Gastrocnemius medialis (tissue), 4 donors: ENCODE results near the gene VRK3. TPM values are rescaled to one million over a fixed set of nuclear protein-coding genes. Genes with fewer than 3 reads are reported as not detected.

ENCODE experiments used
- ATAC-seq, 2 donors: fragments of 150-250 bp; one replicate each; pipeline ENCODE4 v1.9.1; 2016
- DNase-seq, 2 donors: peaks; one replicate each; pipeline ENCODE4 v3.0.0-alpha.2; 2019
- H3K27ac ChIP-seq, 4 donors: fragments of 200-600 bp; sonication (generic); 1 replicate in 1 of 4; 2 replicates in 3 of 4; pipeline ENCODE4 v1.5.1; 2016 to 2018; ENCODE audit warnings: mild to moderate bottlenecking in 2 of 4, moderate library complexity in 1 of 4
- H3K27me3 ChIP-seq, 3 donors: fragments of 200-600 bp; sonication (generic) in 2 of 3; 1 replicate in 1 of 3; 2 replicates in 2 of 3; pipeline versions ENCODE4 v1.5.1 to v1.6.0; 2016 to 2019; ENCODE audit warnings: mild to moderate bottlenecking in 1 of 3, moderate library complexity in 1 of 3
- H3K36me3 ChIP-seq, 2 donors: fragments of 200-600 bp; sonication (generic) in 1 of 2; one replicate each; pipeline ENCODE4 v1.5.1; 2017 to 2018
- H3K4me1 ChIP-seq, 2 donors: fragments of 200-600 bp; sonication (generic) in 1 of 2; one replicate each; pipeline ENCODE4 v1.5.1; 2016 to 2017; ENCODE audit warnings: mild to moderate bottlenecking in 2 of 2
- H3K4me3 ChIP-seq, 4 donors: fragments of 200-600 bp; sonication (generic) in 3 of 4; 1 replicate in 1 of 4; 2 replicates in 3 of 4; pipeline ENCODE4 v1.5.1; 2016 to 2019; ENCODE audit warnings: mild to moderate bottlenecking in 2 of 4
- H3K9me3 ChIP-seq, 3 donors: fragments of 200-600 bp; sonication (generic) in 2 of 3; 1 replicate in 1 of 3; 2 replicates in 2 of 3; pipeline ENCODE4 v1.5.1; 2016 to 2019
- POLR2A ChIP-seq, 2 donors: fragments of 450-650 bp; IDR thresholded peaks; one replicate each; pipeline ENCODE4 v1.6.1; 2017; ENCODE audit warnings: antibody characterized with exemption in 2 of 2, mild to moderate bottlenecking in 2 of 2, moderate library complexity in 2 of 2
- in situ Hi-C, 4 donors: fragments of 200-750 bp; cut with MboI; loops; one replicate each; pipeline versions ENCODE4 v1.15.0 to v1.8.0; 2017; ENCODE audit warnings: low sequenced_read_pairs in 4 of 4
- intact Hi-C: fragments of 100-400 bp; cut with DNase I; formaldehyde crosslinking; loops from one replicate; pipeline ENCODE4 v1.15.1; 2023; ENCODE audit warnings: low total_unique reads
- total RNA-seq, 4 donors: library from RNA; depleted of rRNA; stranded (reverse); fragments of >200 nt; gene quantifications; one replicate each; pipeline versions ENCODE4 v1.1.0 to v1.2.3, GENCODE V29; 2016
- TF ChIP-seq, protein P1 (sequence below), 5 experiments: fragments of 450-650 bp in 3 of 5; fragments of 200-600 bp in 2 of 5; sonication (generic) in 2 of 5; IDR thresholded peaks in 4 of 5; conservative IDR thresholded peaks in 1 of 5; 1 replicate in 4 of 5; 2 replicates in 1 of 5; pipeline ENCODE4 v1.5.1; 2016 to 2019; ENCODE audit warnings: antibody characterized with exemption in 5 of 5, mild to moderate bottlenecking in 3 of 5, moderate library complexity in 3 of 5

Gene VRK3
- total RNA-seq, 4 donors from 2014 or later = 36.0 to 52.8 (median 39.9) TPM

DNA sequence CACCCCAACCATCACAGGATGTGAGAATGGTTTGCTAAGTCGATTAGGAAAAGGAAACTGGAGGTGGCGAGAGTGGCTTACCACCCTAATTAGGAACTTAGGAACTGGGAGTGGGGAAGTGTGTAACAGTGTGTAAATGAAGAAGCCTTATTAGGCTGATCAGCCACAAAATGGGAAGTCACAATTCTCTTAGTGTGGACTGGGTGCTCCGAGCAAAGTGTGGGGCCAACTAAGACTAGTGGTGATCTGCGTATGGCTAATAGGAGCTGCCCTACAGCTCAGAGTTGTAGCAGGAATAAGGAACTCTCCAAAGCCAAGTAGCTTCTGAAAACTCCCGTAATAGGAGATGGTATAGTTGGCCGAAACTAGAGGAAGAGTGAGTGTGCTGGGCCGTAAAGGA lies 71.8 kb downstream of the VRK3 start:
- TF ChIP-seq POLR2A (IDR thresholded peaks at IDR 0.05) = no peak
- TF ChIP-seq, protein P1, sequence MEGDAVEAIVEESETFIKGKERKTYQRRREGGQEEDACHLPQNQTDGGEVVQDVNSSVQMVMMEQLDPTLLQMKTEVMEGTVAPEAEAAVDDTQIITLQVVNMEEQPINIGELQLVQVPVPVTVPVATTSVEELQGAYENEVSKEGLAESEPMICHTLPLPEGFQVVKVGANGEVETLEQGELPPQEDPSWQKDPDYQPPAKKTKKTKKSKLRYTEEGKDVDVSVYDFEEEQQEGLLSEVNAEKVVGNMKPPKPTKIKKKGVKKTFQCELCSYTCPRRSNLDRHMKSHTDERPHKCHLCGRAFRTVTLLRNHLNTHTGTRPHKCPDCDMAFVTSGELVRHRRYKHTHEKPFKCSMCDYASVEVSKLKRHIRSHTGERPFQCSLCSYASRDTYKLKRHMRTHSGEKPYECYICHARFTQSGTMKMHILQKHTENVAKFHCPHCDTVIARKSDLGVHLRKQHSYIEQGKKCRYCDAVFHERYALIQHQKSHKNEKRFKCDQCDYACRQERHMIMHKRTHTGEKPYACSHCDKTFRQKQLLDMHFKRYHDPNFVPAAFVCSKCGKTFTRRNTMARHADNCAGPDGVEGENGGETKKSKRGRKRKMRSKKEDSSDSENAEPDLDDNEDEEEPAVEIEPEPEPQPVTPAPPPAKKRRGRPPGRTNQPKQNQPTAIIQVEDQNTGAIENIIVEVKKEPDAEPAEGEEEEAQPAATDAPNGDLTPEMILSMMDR (IDR thresholded peaks at IDR 0.05 in 4 of 5, conservative IDR thresholded peaks at IDR 0.05 in 1 of 5) = no peak
- Histone ChIP-seq H3K9me3 (no peaks in the 10 kb centered on the region), H3K4me3 (no peak overlapping the region), H3K4me1 (no peaks in the 10 kb centered on the region), H3K27ac (no peak overlapping the region), H3K36me3 (no peaks in the 10 kb centered on the region), H3K27me3 (peaks cover 0 to 7% (median 0%) of the 10 kb centered on the region in 3 donors)
- intact Hi-C loops = no loop called here
- in situ Hi-C loops = no loop called here
- ATAC-seq (no peak), DNase-seq (no peak)

DNA sequence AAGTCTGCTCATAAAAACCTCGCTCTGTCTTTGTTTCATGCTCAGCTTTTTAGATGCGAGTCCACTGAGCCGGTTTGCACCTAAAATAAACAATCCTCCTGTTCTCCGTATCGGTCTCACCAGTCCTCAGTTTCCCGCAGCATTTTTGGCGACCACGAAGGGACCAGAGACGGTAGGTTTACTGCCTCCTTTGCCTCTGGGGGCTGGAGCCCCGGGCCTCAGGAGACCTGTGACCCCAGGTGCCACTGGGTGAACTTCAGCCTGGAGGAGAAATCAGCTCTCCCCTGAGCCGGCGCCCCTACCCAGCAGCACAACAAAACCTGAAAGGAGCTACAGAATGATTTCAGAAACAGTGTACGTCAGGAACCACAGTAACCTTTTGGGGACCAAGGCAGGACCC lies 72.3 kb downstream of the VRK3 start:
- no peak overlapping the region for H3K4me3 ChIP-seq
- no peaks in the 10 kb centered on the region for H3K4me1 ChIP-seq
- H3K36me3 ChIP-seq = no peaks in the 10 kb centered on the region
- intact Hi-C loops = no loop called here
- H3K9me3 ChIP-seq = no peaks in the 10 kb centered on the region
- H3K27ac ChIP-seq = no peak overlapping the region
- in situ Hi-C loops = no loop called here
- ATAC-seq = no peak
- no peak for DNase-seq
- TF ChIP-seq, protein P1 (IDR thresholded peaks at IDR 0.05 in 4 of 5, conservative IDR thresholded peaks at IDR 0.05 in 1 of 5) = no peak
- no peak for TF ChIP-seq POLR2A (IDR thresholded peaks at IDR 0.05)
- H3K27me3 ChIP-seq = peaks cover 0 to 7% (median 0%) of the 10 kb centered on the region in 3 donors

DNA sequence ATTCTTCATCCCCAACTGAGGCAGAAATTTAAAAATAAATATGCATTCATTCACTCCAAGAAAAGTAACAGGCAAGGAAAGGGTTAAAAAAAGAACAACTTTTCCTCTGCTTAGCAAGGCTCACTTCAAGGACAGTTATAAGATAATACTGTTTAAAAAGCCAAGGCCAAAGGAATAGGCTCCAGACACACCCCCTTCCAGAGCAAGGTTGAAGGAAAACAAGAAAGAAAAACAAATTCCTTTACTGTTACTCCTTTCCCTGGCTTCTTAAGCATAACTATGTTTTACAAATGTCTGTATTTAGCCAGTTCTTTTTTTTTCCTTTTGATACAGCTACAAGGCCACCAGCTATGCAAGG lies 72.7 kb downstream of the VRK3 start:
- H3K27ac ChIP-seq = no peak overlapping the region
- peaks cover 0 to 7% (median 0%) of the 10 kb centered on the region in 3 donors for H3K27me3 ChIP-seq
- H3K9me3 ChIP-seq = no peaks in the 10 kb centered on the region
- H3K36me3 ChIP-seq = no peaks in the 10 kb centered on the region
- DNase-seq (no peak), ATAC-seq (no peak)
- no peak overlapping the region for H3K4me3 ChIP-seq
- intact Hi-C loops (no loop called here), in situ Hi-C loops (no loop called here)
- TF ChIP-seq, protein P1 (IDR thresholded peaks at IDR 0.05 in 4 of 5, conservative IDR thresholded peaks at IDR 0.05 in 1 of 5) = no peak
- no peak for TF ChIP-seq POLR2A (IDR thresholded peaks at IDR 0.05)
- no peaks in the 10 kb centered on the region for H3K4me1 ChIP-seq

DNA sequence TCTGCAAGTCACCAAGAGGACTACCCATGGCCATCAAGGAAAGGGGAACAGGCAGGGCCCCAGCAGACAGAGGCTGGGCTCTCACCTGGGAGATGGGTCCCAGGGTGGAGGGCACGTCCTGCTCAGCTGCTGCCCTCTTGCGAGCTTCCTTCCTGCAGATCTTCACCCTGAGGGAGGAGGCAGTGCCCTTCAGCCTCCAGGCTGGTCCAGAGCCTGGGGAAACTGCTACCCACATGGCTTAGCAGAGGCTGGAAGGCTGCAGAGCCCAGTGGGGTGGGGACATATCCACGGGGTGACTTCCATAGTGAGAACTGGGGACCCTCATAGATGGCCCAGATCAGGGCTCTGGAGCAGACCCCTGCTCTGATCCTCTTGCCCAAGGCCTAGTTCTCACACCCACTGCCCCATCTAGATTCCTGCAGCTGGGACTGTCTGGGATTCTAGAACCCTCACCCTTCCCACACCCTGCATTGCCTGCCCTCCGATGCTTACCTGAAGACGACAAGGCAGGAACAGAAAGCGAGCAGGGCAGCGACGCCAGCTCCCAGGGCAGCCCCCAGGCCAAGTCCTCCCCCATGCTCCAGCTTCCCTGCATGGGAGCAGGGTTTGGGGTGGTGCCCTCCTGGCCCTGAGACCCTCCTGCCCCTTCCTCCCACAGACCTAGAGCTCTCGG lies 73.2 kb downstream of the VRK3 start:
- Histone ChIP-seq H3K27ac (no peak overlapping the region), H3K4me3 (no peak overlapping the region), H3K9me3 (no peaks in the 10 kb centered on the region), H3K4me1 (no peaks in the 10 kb centered on the region), H3K36me3 (no peaks in the 10 kb centered on the region), H3K27me3 (peaks cover 0 to 7% (median 2%) of the 10 kb centered on the region in 3 donors)
- intact Hi-C loops (no loop called here), in situ Hi-C loops (no loop called here)
- TF ChIP-seq POLR2A (IDR thresholded peaks at IDR 0.05) = no peak
- TF ChIP-seq, protein P1 (IDR thresholded peaks at IDR 0.05 in 4 of 5, conservative IDR thresholded peaks at IDR 0.05 in 1 of 5) = no peak
- ATAC-seq (no peak), DNase-seq (no peak)
